ENCODE data around the gene TP53BP1.
A peak's percentile ranks its signal among the peaks of the same experiment; 100 is the strongest.
"Not testable (repeated sequence)": the region's sequence is repeated elsewhere in the genome, so short reads cannot be mapped to it uniquely, and the experiment has no call there.

The TP53BP1 gene, protein sequence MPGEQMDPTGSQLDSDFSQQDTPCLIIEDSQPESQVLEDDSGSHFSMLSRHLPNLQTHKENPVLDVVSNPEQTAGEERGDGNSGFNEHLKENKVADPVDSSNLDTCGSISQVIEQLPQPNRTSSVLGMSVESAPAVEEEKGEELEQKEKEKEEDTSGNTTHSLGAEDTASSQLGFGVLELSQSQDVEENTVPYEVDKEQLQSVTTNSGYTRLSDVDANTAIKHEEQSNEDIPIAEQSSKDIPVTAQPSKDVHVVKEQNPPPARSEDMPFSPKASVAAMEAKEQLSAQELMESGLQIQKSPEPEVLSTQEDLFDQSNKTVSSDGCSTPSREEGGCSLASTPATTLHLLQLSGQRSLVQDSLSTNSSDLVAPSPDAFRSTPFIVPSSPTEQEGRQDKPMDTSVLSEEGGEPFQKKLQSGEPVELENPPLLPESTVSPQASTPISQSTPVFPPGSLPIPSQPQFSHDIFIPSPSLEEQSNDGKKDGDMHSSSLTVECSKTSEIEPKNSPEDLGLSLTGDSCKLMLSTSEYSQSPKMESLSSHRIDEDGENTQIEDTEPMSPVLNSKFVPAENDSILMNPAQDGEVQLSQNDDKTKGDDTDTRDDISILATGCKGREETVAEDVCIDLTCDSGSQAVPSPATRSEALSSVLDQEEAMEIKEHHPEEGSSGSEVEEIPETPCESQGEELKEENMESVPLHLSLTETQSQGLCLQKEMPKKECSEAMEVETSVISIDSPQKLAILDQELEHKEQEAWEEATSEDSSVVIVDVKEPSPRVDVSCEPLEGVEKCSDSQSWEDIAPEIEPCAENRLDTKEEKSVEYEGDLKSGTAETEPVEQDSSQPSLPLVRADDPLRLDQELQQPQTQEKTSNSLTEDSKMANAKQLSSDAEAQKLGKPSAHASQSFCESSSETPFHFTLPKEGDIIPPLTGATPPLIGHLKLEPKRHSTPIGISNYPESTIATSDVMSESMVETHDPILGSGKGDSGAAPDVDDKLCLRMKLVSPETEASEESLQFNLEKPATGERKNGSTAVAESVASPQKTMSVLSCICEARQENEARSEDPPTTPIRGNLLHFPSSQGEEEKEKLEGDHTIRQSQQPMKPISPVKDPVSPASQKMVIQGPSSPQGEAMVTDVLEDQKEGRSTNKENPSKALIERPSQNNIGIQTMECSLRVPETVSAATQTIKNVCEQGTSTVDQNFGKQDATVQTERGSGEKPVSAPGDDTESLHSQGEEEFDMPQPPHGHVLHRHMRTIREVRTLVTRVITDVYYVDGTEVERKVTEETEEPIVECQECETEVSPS (N-terminal part only)

DNA sequence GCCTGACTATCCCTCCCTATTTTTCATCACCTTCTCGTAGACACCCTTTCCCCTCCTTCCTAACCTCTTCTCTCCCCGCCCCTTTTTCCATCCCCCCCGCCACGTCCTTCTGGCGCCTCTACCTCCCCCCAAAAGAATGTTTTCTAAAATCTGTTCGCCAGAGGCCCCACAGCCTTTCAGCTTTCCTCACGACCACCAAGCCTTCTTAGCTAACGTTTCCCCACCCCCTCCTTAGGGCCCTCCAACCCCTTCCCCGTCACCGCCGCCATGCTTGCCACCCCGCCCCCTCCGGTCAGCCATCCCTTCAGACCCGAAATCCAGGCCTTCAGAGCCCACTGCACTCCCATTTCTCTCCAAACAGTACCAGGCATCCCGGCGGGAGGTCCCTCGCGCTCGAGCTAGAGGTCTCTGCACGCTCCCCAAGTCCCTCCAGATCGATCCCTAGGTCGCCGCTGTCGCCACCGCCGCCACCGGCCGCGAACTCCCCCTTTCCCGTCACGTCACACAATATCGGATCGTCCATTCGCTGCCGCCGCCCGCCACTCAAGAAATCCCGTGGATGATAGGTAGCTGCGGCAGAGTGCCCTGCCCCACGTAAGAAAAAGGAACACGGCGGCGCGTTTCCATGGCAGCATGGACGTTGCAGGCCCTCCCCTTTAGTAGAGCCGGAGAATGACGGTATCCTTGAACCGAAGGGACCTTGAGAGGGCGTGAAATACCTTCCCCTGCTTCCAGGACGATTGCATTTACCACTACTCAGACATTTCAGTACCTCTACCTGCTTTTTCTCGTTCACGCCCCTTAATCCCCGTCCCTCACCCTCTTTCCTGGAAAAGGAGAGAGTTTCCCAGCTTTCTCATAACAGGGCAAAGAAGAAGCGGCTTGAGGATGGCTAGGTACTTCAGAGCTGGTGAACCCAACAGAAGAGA lies at the start of gene TP53BP1:
TP53BP1 (minus strand) TSS at position 484 of the 929 bp plus-strand sequence; CDS start at position 371, 113 bp downstream.
- DNase-seq (ENCODE audit: low read depth in 2 of 2) = peak; percentile 92 to 94

DNA sequence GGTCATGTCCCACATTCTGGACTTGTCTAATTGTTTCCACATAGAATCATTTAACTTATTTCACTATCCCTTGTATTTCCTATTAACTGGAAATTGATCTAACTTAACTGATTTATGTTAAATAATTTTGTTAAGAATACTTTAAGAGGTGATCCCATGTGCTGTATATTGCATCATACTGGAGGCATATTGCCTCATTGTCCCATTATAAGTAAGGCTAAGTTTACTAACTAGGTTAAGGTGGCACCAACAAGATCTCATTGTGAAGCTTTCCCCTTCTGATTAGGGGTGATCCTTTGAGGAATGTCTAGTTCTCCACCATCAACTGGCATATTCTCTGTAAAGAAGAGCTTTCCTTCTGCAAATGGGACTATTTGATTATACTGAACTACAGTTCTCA lies 48.8 kb upstream of the TP53BP1 start:
- no peak for DNase-seq (ENCODE audit: low read depth in 2 of 2)

DNA sequence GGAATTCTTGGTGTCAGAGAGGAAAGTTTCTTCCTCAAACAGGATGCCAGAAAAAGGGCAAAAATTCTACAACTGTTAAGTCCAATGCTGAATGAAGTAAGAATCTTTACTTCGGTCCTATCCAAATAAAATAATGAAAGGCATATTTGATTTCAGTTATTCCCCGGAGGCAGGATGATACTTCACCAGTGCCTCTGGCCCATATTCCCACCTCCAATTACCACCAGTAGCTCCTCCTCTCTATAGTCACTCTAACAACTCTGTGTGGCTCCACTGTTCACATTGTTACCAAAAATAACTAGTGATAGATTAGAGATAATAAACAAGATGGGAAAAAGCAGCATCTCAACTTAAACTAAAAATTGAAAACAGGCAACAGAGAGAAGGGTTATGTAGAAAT lies 45.1 kb upstream of the TP53BP1 start:
- no peak for DNase-seq (ENCODE audit: low read depth in 2 of 2)

DNA sequence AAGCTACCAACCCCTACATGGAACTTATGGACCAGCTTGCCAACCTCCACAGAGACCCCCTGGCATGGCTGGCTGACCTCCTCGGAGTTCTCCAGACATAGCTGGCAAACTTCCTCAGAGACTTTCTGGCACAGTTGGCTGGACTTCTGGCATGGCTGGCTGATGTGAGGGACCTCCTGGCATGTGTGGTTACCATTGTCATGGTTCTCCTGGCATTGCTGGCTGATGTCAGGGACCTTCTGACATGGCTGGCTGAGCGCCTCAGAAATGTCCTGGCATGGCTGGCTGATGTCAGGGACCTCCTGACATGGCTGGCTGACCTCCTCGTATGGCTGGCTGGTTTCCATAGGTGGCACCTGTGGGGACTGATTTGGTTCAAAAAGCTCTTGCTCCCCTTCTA lies 41.9 kb upstream of the TP53BP1 start:
- no peak for DNase-seq (ENCODE audit: low read depth in 2 of 2)

DNA sequence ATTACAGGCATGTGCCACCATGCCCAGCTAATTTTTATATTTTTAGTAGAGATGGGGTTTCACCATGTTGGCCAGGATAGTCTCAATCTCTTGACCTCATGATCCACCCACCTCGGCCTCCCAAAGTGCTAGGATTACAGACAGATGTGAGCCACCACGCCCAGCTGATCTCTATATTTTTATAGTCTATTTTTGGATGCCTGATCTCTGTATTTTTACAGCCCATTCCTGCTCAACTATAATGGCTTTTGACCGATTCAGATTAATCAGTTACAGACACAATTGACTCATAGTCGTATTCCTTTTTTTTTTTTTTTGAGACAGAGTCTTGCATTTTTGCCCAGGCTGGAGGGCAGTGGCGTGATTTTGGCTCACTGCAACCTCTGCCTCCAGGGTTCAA lies 39.9 kb upstream of the TP53BP1 start:
- not testable (repeated sequence) for DNase-seq (ENCODE audit: low read depth in 2 of 2)

DNA sequence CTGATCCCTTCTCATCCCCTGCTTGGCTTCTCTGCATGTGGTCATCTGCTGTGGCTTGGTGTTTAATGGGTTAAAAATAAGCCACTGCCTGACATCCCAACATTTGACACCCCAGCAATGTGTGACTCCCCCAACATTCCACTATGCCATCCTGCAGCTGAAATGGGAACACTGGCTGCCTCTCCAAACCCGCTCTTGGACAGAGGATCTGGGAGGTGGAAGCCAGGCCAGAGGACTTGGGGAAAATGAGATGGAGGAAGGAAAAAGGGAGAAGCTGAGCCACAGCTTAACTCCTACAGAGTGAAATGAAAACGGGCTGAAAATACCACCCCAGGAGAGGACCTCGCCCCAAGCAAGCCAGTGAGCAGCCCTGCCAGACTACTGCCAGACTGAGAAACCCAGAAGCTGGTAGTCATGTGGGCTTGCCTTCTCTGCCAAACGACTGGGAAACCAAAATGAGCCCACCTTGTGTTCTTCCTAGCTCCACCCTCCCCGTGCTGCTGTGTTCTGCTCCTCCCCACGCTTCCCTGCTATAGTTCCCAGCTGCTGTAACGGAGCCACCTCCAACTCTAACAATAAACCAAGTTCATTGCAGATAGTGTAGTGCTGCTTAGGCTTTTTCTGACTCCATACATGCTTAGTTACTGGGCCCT lies 38.2 kb upstream of the TP53BP1 start:
- no peak for DNase-seq (ENCODE audit: low read depth in 2 of 2)

DNA sequence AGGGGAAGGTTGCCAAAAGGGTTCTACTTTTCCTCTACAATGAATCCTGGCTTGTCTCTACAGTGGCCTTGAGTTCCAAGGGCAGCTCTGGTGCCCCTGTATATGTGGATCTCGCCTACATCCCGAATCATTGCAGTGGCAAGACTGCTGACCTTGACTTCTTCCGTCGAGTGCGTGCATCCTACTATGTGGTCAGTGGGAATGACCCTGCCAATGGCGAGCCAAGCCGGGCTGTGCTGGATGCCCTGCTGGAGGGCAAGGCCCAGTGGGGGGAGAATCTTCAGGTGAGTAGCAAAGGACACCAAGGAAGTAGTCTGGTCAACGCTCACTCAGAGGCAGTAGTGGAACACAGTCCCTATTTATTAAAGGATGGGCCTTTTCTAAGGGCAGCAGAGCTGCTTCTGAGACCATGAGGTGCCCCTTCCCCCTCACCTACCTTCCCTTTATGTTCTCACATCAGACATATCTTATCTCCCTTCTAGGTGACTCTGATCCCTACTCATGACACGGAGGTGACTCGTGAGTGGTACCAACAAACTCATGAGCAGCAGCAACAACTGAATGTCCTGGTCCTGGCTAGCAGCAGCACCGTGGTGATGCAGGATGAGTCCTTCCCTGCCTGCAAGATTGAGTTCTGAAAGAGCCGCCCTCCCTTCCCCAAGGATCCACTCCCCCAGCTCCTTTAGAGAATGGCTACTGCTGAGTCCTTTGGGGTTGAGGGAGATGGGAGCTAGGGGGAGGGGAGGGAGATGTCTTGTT lies 36.8 kb upstream of the TP53BP1 start:
- no peak for DNase-seq (ENCODE audit: low read depth in 2 of 2)

DNA sequence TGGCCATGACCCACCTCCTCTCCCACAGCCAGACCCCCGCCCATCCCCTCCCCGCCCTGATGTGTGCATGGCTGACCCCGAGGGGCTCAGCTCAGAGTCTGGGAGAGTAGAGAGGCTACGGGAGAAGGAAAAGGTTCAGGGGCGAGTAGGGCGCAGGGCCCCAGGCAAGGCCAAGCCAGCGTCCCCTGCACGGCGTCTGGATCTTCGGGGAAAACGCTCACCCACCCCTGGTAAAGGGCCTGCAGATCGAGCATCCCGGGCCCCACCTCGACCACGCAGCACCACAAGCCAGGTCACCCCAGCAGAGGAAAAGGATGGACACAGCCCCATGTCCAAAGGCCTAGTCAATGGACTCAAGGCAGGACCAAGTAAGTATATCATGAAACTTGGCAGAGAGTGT lies 36.2 kb upstream of the TP53BP1 start:
- DNase-seq (ENCODE audit: low read depth in 2 of 2) = no peak

DNA sequence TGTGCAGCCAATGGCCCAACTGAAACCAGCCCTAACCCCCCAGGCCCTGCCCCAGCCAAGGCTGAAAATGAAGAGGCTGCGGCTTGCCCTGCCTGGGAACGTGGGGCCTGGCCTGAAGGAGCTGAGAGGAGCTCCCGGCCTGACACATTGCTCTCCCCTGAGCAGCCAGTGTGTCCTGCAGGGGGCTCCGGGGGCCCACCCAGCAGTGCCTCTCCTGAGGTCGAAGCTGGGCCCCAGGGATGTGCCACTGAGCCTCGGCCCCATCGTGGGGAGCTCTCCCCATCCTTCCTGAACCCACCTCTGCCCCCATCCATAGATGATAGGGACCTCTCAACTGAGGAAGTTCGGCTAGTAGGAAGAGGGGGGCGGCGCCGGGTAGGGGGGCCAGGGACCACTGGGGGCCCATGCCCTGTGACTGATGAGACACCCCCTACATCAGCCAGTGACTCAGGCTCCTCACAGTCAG lies 35.6 kb upstream of the TP53BP1 start:
- no peak for DNase-seq (ENCODE audit: low read depth in 2 of 2)

DNA sequence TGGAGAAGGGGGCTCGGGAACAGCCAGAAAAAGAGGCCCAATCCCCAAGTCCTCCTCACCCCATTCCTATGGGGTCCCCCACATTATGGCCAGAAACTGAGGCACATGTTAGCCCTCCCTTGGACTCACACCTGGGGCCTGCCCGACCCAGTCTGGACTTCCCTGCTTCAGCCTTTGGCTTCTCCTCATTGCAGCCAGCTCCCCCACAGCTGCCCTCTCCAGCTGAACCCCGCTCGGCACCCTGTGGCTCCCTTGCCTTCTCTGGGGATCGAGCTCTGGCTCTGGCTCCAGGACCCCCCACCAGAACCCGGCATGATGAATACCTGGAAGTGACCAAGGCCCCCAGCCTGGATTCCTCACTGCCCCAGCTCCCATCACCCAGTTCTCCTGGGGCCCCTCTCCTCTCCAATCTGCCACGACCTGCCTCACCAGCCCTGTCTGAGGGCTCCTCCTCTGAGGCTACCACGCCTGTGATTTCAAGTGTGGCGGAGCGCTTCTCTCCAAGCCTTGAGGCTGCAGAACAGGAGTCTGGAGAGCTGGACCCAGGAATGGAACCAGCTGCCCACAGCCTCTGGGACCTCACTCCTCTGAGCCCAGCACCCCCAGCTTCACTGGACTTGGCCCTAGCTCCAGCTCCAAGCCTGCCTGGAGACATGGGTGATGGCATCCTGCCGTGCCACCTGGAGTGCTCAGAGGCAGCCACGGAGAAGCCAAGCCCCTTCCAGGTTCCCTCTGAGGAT lies 35.0 kb upstream of the TP53BP1 start:
- DNase-seq (ENCODE audit: low read depth in 2 of 2) = no peak

DNA sequence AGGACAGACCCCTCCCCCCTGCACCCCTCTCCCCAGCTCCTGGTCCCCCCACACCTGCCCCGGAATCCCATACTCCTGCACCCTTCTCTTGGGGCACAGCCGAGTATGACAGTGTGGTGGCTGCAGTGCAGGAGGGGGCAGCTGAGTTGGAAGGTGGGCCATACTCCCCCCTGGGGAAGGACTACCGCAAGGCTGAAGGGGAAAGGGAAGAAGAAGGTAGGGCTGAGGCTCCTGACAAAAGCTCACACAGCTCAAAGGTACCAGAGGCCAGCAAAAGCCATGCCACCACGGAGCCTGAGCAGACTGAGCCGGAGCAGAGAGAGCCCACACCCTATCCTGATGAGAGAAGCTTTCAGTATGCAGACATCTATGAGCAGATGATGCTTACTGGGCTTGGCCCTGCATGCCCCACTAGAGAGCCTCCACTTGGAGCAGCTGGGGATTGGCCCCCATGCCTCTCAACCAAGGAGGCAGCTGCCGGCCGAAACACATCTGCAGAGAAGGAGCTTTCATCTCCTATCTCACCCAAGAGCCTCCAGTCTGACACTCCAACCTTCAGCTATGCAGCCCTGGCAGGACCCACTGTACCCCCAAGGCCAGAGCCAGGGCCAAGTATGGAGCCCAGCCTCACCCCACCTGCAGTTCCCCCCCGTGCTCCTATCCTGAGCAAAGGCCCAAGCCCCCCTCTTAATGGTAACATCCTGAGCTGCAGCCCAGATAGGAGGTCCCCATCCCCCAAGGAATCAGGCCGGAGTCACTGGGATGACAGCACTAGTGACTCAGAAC lies 34.3 kb upstream of the TP53BP1 start:
- no peak for DNase-seq (ENCODE audit: low read depth in 2 of 2)

DNA sequence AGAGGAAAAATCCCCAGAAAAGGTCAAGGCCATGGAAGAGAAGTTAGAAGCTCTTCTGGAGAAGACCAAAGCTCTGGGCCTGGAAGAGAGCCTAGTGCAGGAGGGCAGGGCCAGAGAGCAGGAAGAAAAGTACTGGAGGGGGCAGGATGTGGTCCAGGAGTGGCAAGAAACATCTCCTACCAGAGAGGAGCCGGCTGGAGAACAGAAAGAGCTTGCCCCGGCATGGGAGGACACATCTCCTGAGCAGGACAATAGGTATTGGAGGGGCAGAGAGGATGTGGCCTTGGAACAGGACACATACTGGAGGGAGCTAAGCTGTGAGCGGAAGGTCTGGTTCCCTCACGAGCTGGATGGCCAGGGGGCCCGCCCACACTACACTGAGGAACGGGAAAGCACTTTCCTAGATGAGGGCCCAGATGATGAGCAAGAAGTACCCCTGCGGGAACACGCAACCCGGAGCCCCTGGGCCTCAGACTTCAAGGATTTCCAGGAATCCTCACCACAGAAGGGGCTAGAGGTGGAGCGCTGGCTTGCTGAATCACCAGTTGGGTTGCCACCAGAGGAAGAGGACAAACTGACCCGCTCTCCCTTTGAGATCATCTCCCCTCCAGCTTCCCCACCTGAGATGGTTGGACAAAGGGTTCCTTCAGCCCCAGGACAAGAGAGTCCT lies 33.4 kb upstream of the TP53BP1 start:
- no peak for DNase-seq (ENCODE audit: low read depth in 2 of 2)

DNA sequence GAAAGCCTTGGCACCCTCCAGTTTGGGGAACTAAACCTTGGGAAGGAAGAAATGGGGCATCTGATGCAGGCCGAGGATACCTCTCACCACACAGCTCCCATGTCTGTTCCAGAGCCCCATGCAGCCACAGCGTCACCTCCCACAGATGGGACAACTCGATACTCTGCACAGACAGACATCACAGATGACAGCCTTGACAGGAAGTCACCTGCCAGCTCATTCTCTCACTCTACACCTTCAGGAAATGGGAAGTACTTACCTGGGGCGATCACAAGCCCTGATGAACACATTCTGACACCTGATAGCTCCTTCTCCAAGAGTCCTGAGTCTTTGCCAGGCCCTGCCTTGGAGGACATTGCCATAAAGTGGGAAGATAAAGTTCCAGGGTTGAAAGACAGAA lies 32.2 kb upstream of the TP53BP1 start:
- DNase-seq (ENCODE audit: low read depth in 2 of 2) = no peak

DNA sequence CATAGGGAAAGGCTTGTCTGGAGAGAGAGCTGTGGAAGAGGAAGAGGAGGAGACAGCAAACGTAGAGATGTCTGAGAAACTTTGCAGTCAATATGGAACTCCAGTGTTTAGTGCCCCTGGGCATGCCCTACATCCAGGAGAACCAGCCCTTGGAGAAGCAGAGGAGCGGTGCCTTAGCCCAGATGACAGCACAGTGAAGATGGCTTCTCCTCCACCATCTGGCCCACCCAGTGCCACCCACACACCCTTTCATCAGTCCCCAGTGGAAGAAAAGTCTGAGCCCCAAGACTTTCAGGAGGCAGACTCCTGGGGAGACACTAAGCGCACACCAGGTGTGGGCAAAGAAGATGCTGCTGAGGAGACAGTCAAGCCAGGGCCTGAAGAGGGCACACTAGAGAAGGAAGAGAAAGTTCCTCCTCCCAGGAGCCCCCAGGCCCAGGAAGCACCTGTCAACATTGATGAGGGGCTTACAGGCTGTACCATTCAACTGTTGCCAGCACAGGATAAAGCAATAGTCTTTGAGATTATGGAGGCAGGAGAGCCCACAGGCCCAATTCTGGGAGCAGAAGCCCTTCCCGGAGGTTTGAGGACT lies 31.4 kb upstream of the TP53BP1 start:
- DNase-seq (ENCODE audit: low read depth in 2 of 2) = no peak

DNA sequence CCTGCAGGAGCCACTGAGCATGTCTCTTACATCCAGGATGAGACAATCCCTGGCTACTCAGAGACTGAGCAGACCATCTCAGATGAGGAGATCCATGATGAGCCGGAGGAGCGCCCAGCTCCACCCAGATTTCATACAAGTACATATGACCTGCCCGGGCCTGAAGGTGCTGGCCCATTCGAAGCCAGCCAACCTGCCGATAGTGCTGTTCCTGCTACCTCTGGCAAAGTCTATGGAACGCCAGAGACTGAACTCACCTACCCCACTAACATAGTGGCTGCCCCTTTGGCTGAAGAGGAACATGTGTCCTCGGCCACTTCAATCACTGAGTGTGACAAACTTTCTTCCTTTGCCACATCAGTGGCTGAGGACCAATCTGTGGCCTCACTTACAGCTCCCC lies 30.7 kb upstream of the TP53BP1 start:
- DNase-seq (ENCODE audit: low read depth in 2 of 2) = no peak

DNA sequence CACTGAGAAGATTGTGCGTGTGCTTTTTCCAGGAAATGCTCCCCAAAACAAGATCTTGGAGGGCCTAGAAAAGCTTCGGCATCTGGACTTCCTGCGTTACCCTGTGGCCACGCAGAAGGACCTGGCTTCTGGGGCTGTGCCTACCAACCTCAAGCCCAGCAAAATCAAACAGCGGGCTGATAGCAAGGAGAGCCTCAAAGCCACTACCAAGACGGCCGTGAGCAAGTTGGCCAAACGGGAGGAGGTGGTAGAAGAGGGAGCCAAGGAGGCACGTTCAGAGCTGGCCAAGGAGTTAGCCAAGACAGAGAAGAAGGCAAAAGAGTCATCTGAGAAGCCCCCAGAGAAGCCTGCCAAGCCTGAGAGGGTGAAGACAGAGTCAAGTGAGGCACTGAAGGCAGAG lies 29.3 kb upstream of the TP53BP1 start:
- no peak for DNase-seq (ENCODE audit: low read depth in 2 of 2)

DNA sequence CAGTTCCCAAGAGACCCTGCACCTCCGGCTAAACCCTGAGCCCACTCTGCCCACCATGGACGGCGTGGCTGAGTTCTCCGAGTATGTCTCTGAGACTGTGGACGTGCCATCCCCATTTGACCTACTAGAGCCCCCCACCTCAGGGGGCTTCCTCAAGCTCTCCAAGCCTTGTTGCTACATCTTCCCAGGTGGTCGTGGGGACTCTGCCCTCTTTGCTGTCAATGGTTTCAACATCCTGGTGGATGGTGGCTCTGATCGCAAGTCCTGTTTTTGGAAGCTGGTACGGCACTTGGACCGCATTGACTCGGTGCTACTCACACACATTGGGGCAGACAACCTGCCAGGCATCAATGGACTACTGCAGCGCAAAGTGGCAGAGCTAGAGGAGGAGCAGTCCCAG lies 28.5 kb upstream of the TP53BP1 start:
- DNase-seq (ENCODE audit: low read depth in 2 of 2) = no peak
